ENCODE results near the gene NCKAP1.
"Not testable (repeated sequence)": the region's sequence is repeated elsewhere in the genome, so short reads cannot be mapped to it uniquely, and the experiment has no call there.

The NCKAP1 gene

DNA sequence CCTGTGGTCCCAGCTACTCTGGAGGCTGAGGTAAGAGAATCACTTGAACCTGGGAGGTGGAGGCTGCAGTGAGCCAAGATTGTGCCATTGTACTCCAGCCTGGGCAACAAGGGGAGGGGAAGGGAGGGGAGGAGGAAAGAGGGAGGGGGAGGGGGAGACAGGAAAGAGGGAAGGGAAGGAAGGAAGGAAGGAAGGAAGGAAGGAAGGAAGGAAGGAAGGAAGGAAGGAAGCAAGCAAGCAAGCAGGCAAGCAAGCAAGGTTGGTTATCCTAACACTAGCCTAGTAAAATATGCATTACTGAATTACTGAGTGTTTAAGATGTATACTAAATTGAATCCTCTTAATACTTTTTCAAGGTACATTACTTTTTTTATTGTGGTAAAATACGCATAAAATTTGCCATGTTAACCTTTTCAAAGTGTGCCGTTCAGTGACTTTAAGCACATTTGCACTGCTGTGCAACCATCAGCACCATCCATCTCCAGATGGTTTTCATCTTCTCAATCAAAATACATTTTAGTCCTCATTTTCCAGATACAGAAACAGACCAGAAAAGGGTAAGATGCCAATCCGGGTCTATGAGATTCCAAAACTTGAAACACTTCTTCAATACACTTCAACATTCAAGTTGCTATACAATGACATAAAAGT lies 28.9 kb downstream of the NCKAP1 start:
- no peak for DNase-seq

DNA sequence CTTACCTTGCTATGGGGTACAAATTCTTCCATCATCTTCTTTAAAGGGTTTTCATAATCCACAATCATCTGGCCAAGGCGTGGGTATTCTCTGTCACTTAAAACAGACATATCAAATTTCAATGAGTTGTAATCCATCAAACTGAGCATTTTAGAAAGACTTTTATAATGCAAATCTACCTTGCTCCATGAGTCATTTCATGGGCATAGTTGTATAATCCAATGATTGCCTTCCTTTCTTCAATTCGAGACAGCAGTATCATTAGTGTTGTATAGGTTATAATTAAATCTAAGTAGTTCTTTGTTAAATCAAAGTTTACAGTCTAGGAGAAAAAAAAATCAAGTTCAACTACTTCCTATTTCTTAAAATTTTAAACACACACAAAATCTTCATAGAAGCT lies 36.3 kb downstream of the NCKAP1 start:
- DNase-seq = no peak

DNA sequence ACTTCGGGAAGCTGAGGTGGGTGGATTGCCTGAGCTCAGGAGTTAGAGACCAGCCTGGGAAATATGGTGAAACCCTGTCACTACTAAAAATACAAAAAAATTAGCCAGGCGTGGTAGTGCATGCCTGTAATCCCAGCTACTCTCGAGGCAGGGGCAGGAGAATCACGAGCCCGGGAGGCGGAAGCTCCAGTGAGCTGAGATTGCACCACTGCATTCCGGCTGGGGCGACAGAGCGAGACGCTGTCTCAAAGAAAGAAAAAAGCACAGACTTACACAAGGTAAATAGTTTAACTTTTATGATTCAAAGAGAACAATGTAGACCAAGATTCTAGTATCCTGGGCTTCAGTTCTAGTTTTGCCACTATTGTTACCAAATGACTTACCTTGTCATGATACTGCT lies 37.4 kb downstream of the NCKAP1 start:
- DNase-seq = no peak

DNA sequence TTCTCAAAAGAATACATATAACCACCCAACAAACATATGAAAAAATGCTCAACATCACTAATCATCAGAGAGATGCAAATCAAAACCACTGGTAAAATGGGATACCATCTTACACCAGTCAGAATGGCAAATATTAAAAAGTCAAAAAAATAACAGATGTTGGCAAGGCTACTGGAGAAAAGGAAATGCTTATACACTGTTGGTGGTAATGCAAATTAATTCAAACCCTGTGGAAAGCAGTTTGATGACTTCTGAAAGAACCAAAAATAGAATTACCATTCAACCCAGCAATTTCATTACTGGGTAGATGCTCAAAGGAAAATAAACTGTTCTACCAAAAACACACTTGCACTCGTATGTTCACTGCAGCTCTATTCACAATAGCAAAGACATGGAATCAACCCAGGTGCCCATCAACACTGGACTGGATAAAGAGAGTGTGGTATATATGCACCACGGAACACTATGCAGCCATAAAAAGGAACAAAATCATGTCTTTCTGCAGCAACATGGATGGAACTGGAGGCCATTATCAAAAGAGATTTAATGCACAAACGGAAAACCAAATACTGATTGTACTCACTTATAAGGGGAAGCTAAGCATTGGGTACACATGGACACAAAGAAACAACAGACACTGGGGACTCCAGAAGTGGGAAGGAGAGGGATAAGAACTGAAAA lies 38.8 kb downstream of the NCKAP1 start:
- DNase-seq = no peak

DNA sequence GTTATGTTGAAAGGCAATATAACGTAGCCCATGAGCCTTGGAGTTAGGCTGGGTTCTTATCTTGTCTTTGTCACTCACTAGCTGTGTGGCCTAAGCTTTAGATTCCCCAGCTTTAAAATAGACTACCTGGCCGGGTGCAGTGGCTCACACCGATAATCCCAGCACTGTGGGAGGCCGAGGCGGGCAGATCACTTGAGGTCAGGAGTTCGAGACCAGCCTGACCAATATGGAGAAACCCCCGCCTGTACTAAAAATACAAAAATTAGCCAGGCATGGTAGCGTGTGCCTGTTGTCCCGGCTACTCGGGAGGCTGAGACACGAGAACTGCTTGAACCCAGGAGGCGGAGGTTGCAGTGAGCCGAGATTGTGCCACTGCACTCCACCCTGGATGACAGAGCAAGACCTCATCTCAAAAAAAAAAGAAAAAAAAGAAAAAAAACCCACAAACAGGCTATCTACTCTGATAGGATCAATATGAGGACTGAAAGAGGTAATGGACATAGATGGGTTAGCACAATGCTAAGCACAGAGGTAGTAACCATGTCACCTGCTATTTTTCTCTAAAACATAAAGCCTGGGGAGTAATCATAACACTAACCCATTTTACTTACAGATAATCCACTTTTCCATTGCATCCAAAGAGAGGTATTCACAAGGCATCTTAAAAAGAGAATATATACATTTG lies 43.9 kb downstream of the NCKAP1 start:
- DNase-seq = no peak

DNA sequence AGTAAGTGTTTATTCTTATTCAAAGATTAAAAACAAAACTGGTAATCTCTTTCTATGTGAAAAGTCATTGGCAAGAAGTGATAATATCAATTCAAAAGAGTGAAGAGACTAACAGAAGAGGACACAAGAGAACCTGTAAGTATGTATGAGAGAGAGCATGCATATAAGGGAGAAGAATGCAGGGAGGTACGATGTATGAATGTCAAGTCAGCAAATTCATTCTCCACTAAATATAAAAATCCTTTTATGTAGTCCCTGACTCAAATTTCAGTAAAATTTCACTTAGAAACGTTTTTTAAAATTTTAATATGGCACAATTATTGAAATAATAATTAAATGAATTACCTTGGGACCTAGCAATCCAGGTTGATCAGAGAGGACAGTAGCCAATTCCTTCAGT lies 55.3 kb downstream of the NCKAP1 start:
- DNase-seq = no peak

DNA sequence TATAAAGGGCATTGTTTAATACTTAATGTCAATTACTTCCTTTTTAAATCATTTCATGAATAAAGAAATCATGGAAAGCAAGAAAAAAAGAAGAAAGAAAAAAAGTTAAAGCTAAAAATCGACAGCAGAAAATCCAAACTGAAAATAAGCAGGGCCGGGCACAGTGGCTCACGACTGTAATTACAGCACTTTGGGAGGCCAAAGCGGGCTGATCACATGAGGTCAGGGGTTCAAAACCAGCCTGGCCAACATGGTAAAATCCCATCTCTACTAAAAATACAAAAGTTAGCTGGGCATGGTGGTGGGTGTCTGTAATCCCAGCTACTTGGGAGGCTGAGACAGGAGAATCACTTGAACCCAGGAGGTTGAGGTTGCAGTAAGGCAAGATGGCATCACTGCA lies 56.8 kb downstream of the NCKAP1 start:
- DNase-seq = not testable (repeated sequence)

DNA sequence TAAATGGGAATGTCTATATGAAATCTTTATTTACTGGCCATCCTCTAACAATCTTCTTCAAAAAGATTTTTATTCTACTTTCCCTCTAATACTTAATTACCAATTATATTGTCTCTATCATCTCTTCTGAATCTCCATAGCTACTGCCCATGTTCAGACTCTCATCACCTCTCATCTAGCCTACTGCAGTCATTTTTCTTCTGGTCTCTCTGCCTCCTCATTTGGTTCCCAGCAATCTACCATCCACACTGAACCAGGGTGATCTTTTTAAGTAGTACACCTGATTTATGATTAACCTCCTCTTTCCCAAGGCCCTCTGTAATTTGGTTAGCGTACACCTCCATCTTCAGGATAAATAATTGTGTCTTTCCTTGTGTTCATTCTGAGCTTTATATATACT lies 57.6 kb downstream of the NCKAP1 start:
- DNase-seq = no peak

DNA sequence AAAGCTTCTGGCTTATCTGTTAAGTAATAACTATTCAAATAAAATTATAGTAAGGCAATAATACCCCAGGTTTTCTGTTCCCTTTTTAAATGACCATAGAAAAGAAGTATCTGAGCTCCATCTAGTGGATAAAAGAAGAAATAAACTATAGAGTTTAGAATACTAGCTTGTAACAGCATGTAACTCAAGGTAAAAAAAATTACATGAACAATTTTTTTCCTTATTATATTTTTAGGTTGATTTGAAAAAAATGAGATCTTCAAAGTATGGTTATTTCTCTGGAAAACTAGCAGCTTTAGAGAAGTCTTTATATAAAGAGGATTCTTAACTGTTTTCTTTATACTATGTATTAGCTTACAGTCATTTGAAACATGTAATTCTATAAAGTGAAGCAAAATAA lies 58.1 kb downstream of the NCKAP1 start:
- DNase-seq = no peak

DNA sequence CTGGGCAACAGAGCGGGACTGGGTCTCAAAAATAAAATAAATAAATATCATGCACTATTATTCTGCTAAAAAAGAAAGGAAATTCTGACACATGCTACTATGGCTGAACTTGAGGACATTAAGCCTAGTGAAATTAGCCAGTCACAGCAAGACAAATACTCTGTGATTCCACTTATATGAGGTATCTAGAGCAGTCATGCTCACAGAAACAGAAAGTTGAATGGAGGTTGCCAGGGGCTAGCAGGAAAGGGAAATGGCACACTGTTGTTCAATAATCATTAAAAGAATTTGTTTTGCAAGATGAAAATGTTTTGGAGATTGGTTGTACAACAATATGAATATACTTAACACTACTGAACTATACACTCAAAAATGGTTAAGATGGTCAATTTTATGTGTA lies 60.8 kb downstream of the NCKAP1 start:
- no peak for DNase-seq

DNA sequence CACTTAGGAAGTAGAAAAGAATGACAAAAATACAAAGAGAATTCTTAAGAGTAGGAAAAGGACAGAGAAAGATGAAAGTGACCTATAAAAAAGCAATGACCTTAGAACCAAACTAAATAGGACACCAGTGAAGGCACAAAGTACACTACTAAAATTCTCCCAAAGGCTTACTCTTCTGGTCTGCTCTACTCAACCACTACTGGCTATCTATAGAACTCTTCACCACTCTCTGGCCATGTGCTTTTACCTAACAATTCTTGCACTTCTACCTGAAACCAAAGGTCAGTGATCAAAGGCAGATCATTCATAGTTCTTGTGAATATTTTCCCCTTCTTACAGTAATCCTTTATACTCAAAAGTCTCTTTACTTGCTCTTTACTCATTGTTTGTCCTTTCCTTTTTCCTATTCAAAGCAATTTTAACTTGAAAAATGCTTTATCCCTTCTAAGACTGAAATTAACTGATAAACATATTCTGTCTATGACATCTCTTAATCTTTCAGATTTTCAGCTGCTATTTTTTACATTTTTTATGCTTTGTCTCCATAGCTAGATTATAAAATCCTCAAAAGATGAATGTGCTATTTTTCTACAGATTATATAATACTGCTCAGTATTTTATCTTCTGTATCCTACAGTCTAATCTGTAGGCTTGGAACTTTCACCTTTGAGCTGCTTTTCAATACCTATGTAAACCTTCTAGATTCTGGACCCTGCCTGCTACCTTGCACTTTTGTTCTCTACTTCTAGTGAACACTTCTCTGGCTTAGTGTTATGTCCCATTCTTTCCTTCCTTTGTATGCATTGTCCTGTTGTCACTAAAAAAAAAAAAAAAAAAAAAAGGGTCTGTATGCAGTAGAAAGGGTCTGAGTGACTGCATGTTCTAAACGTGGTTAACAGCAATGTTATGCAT lies 64.6 kb downstream of the NCKAP1 start:
- DNase-seq = no peak

DNA sequence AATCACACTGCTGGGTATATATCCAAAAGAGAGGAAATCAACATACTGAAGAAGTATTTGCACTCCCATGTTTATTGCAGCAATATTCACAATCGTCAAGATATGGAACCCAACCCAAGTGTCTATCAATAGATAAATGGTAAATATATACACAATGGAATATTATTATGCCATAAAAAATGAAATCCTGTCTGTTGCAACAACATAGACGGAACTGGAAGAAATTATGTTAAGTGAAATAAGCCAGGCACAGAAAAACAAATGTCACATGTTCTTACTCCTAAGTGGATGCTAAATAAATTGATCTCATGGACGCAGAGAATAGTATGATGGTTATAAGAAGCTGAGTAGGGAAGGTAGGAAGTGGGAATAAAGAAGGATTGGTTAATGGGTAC lies 65.7 kb downstream of the NCKAP1 start:
- DNase-seq = no peak

DNA sequence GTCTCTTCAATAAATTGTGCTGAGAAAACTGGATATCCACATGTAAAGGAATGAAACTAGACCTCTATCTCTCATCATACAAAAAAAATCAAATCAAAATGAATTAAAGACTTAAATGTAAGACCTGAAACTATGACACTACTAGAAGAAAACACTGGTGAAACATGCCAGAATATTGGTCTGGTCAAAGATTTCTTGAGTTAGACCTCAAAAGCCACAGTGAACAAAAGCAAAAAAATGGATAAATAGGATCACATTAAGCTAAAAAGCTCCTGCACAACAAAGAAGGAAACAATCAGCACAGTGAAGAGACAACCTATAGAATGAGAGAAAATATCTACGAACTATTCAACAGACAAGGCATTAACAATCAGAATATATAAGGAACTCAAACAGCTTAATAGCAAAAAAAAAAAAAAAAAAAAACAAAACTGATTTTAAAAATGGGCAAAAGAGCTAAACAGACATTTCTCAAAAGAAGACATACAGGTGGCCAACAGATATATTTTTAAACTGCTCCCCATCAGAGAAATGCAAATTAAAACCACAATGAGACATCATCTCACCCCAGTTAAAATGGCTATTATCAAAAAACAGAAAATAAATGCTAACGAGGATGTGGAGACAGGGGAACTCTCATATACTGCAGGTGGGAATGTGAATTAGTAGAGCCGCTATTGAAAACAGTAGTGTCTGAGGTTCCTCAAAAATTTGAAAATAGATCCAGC lies 66.3 kb downstream of the NCKAP1 start:
- no peak for DNase-seq

DNA sequence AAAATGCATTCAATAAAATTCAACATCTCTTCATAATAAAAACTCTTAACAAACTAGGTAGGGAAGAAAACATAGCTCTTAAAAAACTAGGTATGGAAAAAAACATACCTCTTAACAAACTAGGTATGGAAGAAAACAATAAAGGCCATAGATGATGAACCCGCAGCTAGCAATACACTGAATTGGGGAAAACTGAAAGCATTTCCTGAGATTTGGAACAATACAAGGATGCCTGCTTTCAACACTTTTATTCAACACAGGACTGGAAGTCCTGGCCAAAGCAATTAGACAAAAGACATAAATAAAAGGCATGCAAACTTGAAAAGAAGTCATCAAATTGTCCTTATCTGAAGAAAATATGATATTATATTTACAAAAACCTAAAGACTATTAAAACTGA lies 67.8 kb downstream of the NCKAP1 start:
- no peak for DNase-seq

DNA sequence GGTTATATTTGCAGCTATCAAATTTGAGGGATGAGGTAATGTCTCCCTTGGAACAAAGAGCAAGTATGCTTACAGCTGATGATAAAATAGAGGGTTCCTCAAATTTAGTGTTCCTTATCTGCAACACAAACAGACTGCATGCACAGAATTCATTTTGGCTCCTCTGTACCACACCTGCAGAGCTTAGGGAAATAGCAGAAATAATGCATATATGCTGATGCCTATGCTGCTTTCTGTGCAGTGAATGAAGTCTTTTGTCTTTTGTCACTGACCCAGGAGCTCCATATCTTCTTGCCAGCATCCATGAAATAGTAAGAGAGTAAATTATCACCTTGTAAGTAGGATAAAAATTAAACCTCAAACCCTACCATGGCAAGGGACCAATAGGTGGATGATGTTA lies 69.8 kb downstream of the NCKAP1 start:
- no peak for DNase-seq

DNA sequence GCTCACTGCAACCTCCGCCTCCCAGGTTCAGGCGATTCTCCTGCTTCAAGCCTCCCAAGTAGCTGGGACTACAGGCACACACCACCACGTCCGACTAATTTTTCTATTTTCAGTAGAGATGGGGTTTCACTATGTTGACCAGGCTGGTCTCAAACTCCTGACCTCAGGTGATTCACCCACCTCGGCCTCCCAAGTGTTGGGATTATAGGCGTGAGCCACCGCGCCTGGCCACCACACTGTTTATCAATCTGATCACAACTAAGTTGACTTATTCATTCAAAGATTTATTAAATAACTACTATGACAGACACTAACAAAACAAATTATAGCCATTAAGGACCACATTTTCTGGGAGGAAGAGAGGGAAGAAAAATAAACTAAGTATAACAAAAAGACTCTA lies 71.9 kb downstream of the NCKAP1 start:
- not testable (repeated sequence) for DNase-seq

DNA sequence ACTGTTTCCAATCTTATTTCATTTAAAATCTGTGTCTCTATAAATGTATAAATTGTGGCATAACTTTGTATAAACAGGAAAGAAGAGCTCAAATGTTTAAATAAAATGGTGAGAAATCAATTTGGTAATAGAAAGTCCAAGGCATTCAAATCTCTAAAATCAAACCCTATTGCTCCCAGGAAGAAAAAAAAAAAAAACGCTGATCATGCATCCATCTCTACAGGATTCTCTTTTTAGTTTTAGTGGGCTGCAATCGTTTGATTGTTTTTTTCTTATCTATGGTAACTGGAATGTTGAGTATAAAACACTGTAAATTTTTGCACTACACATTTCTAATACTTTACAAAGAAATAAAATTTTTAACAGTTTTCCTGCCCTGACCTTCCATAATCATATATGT lies 75.6 kb downstream of the NCKAP1 start:
- no peak for DNase-seq

DNA sequence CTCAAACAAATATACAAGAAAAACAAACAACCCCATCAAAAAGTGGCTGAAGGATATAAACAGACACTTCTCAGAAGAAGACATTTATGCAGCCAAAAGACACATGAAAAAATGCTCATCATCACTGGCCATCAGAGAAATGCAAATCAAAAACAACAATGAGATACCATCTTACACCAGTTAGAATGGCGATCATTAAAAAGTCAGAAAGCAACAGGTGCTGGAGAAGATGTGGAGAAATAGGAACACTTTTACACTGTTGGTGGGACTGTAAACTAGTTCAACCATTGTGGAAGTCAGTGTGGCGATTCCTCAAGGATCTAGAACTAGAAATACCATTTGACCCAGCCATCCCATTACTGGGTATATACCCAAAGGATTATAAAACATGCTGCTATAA lies 77.4 kb downstream of the NCKAP1 start:
- not testable (repeated sequence) for DNase-seq

DNA sequence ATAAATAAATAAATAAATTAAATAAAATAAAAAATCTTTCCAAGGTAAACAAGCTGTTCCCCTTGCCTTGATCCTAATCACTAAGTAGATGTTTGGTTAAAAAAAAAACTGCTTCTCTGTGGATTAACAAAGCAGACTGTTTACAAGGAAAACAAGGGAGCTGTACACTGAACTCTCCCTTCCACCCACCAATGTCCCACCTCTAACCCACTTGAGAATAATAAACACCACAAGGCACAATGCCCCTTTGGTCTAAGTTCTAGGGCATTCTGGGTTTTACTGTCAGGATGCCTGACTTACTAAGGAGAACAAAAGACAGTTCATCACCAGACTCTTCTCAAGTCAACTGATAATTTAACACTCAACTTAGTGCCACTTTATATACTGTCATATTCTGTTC lies 83.5 kb downstream of the NCKAP1 start:
- DNase-seq = no peak

DNA sequence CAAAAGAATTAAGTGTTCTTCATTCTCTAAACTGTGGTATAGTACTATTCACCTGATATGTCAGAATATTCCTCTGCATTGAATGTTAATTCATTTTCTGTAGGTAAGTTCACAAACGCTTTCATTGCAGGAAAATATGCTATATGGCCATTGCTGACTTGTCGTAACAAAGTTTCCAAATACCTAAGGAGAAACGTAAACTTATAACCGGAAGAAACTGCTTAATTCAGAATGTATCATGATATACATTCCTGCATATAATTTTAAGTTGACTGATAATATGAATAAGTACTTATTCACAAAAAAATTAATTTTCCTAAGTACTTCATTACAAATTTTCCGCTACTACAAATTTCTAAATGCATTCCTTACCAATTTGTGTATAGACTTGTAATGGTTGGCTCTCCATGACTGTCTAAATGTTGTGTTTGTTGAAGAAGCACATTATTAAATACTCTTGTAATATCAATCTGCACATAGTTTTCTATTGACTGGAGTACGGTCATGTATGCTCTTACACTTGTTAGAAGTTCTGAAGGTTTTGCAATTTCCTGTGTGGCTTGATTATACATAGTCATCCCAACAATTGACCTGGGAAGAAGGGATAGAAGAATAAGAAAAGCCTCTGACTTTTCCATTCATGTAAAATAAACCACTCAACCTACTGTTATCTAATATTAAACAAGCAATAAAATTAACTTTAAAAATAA lies 85.4 kb downstream of the NCKAP1 start:
- DNase-seq = no peak
